Muscle of leg (tissue), 16 donors: ENCODE results near the gene FAM131B. TPM values are rescaled to one million over a fixed set of nuclear protein-coding genes. Genes with fewer than 3 reads are reported as not detected.

Source experiments
- DNase-seq: peaks from one replicate; pipeline ENCODE4 v3.0.0; 2013
- H3K27ac ChIP-seq: one replicate; pipeline ENCODE4 v1.5.1; 2013; ENCODE audit warnings: mild to moderate bottlenecking, low read length, control low read depth
- H3K27me3 ChIP-seq: one replicate; pipeline ENCODE4 v1.6.1; 2013; ENCODE audit warnings: low read length; ENCODE audit not compliant: control insufficient read depth, insufficient read depth
- H3K36me3 ChIP-seq: one replicate; pipeline ENCODE4 v1.6.1; 2013; ENCODE audit warnings: low read length; ENCODE audit not compliant: control insufficient read depth, insufficient read depth
- H3K4me1 ChIP-seq: one replicate; pipeline ENCODE4 v1.6.1; 2013; ENCODE audit warnings: low read length; ENCODE audit not compliant: control insufficient read depth, insufficient read depth
- H3K4me3 ChIP-seq: one replicate; pipeline ENCODE4 v1.5.1; 2013; ENCODE audit warnings: low read length, control low read depth
- H3K9me3 ChIP-seq: replicated peaks from 2 replicates; pipeline ENCODE4 v1.6.1; 2013; ENCODE audit warnings: low read depth, low read length; ENCODE audit not compliant: control insufficient read depth
- WGBS: methylation state at CpG from one replicate; pipeline ENCODE4 v1.1.5; 2013; ENCODE audit warnings: missing lambda C conversion rate; ENCODE audit not compliant: insufficient coverage; 5-methylcytosine and 5-hydroxymethylcytosine counted together
- long read RNA-seq, 11 donors: transcript quantifications; one replicate each; lab custom pipeline, GENCODE V29; 2026
- polyA plus RNA-seq, 8 donors: library from polyadenylated mRNA; unstranded; fragments of 120-200 nt; gene quantifications; one replicate each; pipeline versions ENCODE4 v1.2.1 to v1.2.3, GENCODE V29; 2013; ENCODE audit warnings: inconsistent platforms in 1 of 8, low replicate concordance in 1 of 8; ENCODE audit not compliant: insufficient read length in 8 of 8, insufficient read depth in 1 of 8
- total RNA-seq: library from RNA; stranded (reverse); fragments of 120-200 nt; gene quantifications from one replicate; pipeline ENCODE4 v1.2.4, GENCODE V29; 2013

The FAM131B gene
- total RNA-seq (1.4 TPM), polyA plus RNA-seq (1 to 10 TPM; 1.5 to 2.6 (median 2.0) TPM)
- long read RNA-seq, donor 1, result 0 reads
- long read RNA-seq, donor 2, result 0 reads
- long read RNA-seq, donor 3, result 0 reads
- long read RNA-seq, donor 4, result 0 reads
- long read RNA-seq, donor 5, result 0 reads
- long read RNA-seq, donor 6, result 0 reads
- long read RNA-seq, donor 7, result 0 reads
- long read RNA-seq, donor 8, result 0 reads
- long read RNA-seq, donor 9, result 0 reads
- long read RNA-seq, donor 10, full-length matches to known transcripts, result 1 of 1 reads
- long read RNA-seq, donor 10, partial matches to known transcripts, result 0 of 1 reads
- long read RNA-seq, donor 10, other reads (novel, unspliced or antisense), result 0 of 1 reads
- long read RNA-seq, donor 11, partial matches to known transcripts, result 192 of 261 reads
- long read RNA-seq, donor 11, other reads (novel, unspliced or antisense), result 69 of 261 reads

DNA sequence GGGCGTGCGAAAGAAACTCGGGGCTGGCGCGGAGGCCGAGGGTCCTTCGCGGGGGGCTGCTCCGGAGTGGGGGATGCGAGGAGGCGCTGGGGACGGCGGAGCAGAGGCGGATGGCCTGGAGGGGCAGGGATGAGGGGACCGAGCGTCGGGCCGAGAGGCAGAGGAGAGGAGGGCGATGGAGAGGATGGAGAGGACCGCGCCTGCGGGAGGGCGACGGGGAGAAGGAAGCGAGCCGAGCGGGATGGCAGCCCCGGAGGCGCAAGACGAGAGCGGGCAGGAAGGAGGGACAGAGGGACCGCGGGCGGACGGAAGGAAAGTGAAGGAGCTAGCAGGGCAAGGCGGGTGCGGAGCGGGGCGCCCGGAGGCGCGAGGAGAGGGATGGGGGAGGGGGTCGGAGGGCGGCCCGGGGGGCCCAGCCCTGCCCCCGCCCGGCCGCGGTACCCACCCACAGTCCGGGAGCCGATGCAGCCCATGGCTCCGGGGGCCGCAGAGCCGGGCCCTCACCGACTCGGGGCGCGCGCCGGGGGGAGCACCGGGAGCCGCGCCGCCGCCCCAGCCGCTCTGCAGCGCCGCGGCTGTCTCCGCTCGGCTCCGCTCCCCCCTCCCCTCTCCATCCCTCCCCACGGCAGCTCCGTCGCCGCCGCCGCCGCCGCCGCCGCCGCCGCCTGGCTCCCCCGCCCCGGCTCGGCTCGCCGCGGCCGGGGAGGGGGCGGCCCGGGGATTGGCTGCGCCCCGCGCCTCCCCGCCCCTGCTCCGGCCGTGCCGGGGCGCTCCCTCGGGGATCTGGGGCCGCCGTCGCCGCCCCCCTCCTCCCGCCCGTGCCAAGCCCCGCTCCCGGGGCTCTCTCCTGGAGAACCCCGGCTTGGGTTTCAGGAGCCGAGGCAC, at the start of gene FAM131B:
Gene FAM131B (minus strand): TSS at position 583 of the 885 bp plus-strand sequence. CDS start 110 bp downstream, at position 473.
- Histone ChIP-seq H3K9me3 (no peaks in the 10 kb centered on the region), H3K27ac (no peak within 1 kb of the TSS), H3K27me3 (peaks cover 66% of the 10 kb centered on the region), H3K4me3 (peak within 1 kb of the TSS; percentile 33), H3K36me3 (no peaks in the 10 kb centered on the region), H3K4me1 (peaks cover 8% of the 10 kb centered on the region)
- peak; percentile 28 for DNase-seq
- under 1% methylated on average over 96 of the region's 112 CpGs for WGBS

DNA sequence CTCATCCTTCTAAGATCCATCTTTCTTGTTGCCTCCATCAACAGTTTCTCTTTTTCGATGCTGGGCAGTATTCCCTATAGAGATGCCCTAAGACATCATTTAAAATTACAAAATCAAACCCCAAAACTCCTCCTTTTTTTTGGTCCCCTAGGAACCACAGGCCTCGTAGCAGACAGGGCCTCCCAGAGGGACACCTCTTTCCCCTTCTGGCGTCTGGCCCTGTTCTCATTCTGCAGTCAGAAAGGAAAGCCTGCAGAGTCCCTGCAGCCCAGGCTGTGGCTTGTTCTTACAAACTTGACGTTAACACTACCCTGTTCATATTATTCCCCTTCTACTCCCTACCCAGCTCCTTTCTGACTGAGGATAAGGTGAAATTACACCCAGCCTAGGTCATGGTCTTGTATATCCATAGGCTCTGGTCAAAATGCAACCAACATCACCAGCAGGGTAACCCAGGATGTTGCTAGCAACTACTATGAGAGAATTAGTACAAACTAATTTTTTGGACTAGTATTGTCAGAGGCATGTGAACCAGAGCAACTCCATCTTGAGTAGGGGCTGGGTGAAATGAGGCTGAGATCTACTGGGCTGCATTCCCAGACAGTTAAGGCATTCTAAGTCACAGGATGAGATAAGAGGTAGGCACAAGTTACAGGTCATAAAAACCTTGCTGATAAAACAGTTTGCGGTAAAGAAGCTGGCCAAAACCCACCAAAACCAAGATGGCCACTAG, 49.6 kb upstream of the FAM131B start:
- no peak for DNase-seq
- Histone ChIP-seq H3K36me3 (no peaks in the 10 kb centered on the region), H3K27me3 (no peaks in the 10 kb centered on the region), H3K4me3 (no peak overlapping the region), H3K9me3 (no peaks in the 10 kb centered on the region), H3K27ac (no peak overlapping the region), H3K4me1 (peaks cover 30% of the 10 kb centered on the region)
- 54% methylated on average over 4 of the region's 5 CpGs for WGBS

DNA sequence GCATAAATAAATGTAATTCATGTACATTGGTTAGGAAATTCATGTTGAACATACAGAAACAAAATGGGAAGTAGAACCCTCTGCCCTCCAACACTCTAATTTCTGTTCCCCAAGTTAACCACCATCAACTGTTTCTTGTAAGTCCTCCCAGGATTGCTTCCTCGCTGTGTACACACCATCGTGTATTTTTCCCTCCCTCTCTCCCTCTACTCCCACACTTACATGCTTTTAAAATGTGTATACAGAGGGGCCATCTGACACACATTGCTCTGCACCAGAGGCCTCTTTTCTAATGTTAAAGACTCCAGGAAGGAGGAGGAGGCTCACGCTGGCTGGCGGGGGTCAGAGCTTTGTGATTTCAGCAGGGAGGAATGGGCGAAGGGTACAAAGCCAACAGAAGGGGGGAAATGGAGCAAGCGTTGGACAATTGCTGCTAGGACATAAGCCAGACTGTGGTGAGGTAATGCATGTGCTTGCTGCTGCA, 48.0 kb upstream of the FAM131B start:
- Histone ChIP-seq H3K4me3 (no peak overlapping the region), H3K27ac (peak overlapping the region; percentile 48), H3K9me3 (no peaks in the 10 kb centered on the region), H3K4me1 (peaks cover 40% of the 10 kb centered on the region), H3K36me3 (no peaks in the 10 kb centered on the region), H3K27me3 (no peaks in the 10 kb centered on the region)
- WGBS, result 13% methylated on average over 5 of the region's 6 CpGs
- peak; percentile 90 for DNase-seq

DNA sequence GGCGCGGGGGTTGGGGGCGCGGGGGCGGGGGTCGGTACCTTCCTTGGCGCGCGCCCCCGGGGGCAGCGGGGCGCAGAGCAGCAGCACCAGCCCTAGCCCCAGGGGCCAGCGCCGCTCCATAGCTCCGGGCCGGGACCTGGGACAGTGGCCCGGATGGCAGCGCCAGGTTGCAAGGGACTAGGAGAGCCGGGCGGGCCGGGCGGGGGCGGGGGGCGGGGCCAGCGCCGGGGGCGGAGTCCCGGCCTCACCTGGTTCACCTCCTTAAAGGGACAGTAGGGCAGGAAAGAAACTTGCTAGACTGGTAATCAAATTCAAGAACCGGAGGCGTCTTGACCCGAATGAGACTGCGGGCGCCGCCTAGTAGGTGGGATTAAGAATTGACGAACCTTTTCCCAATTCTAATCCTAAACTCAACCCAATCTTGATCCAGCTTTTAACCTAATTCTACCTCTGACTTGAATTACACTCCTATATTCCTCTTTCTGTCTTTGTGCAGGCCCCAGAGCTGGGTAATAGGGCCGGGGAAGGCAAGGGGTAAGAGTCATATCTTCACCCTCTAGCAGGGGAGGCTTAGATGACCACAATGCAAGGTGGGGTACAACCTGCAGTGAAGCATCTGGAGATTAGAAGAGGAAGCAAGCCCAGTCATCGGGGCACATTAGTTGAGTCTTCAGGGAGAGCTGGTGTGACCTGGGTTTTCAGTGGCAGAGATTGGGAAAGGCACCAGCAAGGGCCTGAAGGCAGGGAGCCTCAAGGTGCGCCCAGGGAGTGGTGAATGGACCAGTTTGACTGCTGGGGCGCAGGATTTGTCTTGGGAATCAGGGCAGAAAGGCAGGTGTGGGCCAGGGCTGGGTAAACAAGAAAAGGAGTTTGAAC, 46.4 kb upstream of the FAM131B start, which contains the start of gene EPHA1:
Gene EPHA1 (minus strand): TSS at position 171 of the 876 bp plus-strand sequence. CDS start 51 bp downstream, at position 120.
- H3K27me3 ChIP-seq, result no peaks in the 10 kb centered on the region
- H3K27ac ChIP-seq, result no peak within 1 kb of the TSS
- H3K4me1 ChIP-seq, result peaks cover 49% of the 10 kb centered on the region
- no peak within 1 kb of the TSS for H3K4me3 ChIP-seq
- no peak for DNase-seq
- 10% methylated on average over 22 of the region's 39 CpGs for WGBS
- H3K9me3 ChIP-seq, result no peaks in the 10 kb centered on the region
- no peaks in the 10 kb centered on the region for H3K36me3 ChIP-seq

DNA sequence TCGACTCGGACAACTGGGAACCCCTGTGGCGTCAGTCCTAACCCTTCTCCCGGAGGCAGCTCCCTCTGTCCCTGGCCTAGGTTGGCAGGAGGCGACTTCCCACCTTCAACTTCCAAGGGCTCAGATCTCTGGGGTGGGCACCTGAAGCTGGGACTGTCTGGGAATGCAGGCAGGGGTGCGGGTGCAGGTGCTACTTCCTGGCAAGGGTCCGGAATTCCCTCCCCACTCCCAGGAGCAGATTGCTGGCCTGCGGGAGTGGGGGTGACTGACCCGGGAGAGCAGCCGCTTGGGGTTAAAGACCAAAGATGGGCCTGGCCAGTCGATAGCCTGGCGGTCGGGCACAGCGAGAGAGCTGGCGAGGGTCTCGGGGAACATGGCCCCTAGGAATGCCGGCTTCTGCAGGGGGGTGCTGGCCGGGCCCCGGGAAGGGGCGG, 45.8 kb upstream of the FAM131B start:
- Histone ChIP-seq H3K36me3 (no peaks in the 10 kb centered on the region), H3K27me3 (no peaks in the 10 kb centered on the region), H3K27ac (no peak overlapping the region), H3K9me3 (no peaks in the 10 kb centered on the region), H3K4me3 (no peak overlapping the region), H3K4me1 (peaks cover 49% of the 10 kb centered on the region)
- DNase-seq, result no peak
- WGBS, result 10% methylated on average over 2 of the region's 20 CpGs

DNA sequence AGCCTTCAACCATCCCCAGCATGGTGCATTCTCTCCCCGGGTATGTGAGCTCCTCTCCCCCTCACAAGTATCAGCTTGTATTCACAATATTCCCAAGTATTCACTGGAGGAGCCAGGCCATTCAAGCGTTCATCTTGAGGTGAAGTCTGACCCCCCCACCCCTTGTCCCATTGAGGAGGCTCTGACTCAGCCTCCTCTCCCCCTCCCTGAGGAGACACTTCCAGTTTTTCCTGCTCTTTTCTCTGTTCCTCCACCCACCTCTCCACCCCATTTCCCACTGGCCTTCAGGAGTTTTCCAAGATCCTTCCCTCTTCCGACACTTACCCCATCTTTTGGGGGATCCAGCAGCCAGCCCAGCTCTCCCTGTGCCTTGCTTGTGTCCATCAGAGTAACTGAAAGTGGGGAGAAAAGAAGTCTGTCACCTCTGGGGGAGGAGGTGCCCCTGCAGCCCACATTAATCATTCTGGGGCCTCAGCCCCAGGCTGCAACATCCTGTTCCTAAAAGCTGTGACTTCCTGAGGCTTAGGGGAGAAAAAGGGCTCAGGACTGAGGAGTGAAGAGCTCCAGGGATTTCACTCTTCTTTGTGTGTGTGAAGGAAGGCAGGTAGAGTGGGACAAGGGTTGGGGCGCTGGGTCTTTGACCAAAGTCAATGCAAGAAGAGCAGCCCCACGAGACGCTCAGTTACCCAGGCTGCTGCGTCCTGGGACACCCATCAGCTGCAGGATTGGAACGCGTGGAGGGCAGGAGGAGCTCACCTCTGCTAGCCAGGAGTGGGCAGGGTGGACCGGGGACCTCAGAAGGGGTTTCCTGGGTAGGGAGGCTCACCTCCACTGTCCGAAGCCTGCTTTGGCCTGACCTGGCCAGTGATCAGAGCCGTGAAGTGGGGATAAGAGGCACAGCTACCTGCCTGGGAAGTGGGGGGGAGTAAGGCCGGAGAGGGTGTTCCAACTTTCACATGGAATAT, 45.1 kb upstream of the FAM131B start:
- H3K9me3 ChIP-seq, result no peaks in the 10 kb centered on the region
- no peak overlapping the region for H3K27ac ChIP-seq
- no peaks in the 10 kb centered on the region for H3K36me3 ChIP-seq
- DNase-seq, result no peak
- WGBS, result 48% methylated on average over 11 of the region's 13 CpGs
- no peaks in the 10 kb centered on the region for H3K27me3 ChIP-seq
- peaks cover 49% of the 10 kb centered on the region for H3K4me1 ChIP-seq
- H3K4me3 ChIP-seq, result no peak overlapping the region

DNA sequence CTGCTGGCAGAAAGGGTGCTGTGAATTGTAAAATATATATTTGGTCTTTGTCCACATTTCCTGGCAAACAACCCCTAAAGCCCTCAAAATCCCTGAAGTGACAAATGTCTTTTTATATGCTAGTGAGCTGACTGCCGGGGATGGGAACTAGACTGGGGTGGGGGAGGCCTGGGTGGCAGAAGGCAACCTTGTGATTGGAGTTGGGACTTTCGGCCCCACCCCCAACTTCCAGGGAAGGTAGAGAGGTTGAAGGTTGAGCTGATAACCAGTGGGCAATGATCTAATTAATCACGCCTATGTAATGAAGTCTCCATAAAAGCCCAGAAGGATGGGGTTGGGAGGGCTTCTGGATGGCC, 43.5 kb upstream of the FAM131B start:
- H3K36me3 ChIP-seq, result no peaks in the 10 kb centered on the region
- no CpG with 5 or more reads among the region's 3 CpGs for WGBS
- peaks cover 44% of the 10 kb centered on the region for H3K4me1 ChIP-seq
- DNase-seq, result no peak
- H3K27ac ChIP-seq, result no peak overlapping the region
- H3K9me3 ChIP-seq, result no peaks in the 10 kb centered on the region
- H3K4me3 ChIP-seq, result no peak overlapping the region
- H3K27me3 ChIP-seq, result no peaks in the 10 kb centered on the region

DNA sequence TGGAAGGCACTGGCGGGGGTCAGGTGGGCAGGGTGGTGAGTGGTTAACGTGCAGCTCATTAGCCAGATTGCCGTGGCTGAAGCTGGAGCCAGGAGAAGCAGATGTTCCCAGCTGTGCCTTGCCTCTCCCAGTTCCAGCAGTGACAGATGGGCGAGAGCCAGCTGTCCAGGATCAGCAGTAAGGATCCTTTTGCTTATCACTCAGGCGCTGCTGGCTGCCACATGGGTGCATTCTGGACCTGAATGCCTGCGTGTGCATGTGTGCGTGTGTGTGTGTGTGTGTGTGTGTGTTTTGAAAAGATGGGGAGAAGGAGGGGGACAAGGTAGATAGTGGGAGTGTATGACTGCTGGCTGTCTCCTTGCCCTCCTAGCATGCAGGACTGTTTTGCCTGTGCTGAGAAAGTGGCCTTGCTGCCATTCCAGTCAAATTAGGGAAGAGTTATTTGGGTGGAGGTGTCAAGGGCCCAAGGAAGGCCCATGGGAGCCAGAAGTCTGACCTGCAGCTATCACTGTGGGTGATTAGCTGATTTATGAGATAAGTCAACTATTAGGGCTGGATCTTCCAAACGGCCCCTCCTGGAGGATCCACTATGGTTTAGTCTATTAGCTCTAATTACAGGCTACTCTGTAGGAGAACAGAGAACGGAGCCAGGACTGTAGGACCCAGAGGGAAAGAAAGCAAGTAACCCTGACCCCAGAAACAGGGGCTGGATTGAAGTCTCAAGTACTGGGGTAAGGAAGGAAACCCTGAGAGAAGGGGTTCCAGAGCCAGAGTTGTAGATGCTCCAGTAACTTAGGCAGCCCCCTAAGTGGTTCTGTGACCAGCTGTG, 42.9 kb upstream of the FAM131B start:
- Histone ChIP-seq H3K4me1 (peaks cover 41% of the 10 kb centered on the region), H3K9me3 (no peaks in the 10 kb centered on the region), H3K36me3 (no peaks in the 10 kb centered on the region), H3K4me3 (no peak overlapping the region), H3K27ac (peak overlapping the region; percentile 56), H3K27me3 (no peaks in the 10 kb centered on the region)
- WGBS, result 31% methylated on average over 6 of the region's 9 CpGs
- peak; percentile 83 for DNase-seq
